CD4-positive, alpha-beta T cell (primary cell): ENCODE results near the gene REXO4. TPM values are rescaled to one million over a fixed set of nuclear protein-coding genes. Genes with fewer than 3 reads are reported as not detected.

Source experiments
- ATAC-seq: fragments of 200-7000 bp; cut with Tn5 transposase; one replicate; pipeline ENCODE4 v1.10.0; 2022; ENCODE audit warnings: mild to moderate bottlenecking; ENCODE audit not compliant: poor library complexity
- CTCF ChIA-PET: fragments of 350-600 bp; sonication (Branson Sonifier 250); formaldehyde crosslinking; loops from one replicate; lab custom pipeline; 2021; ENCODE audit warnings: antibody characterized with exemption, inconsistent platforms; lab: Charles Lee
- POLR2A ChIA-PET: fragments of 350-600 bp; sonication (Branson Sonifier 250); formaldehyde crosslinking; loops from one replicate; lab custom pipeline; 2021; ENCODE audit warnings: antibody characterized with exemption, inconsistent platforms; lab: Charles Lee
- DNase-seq, 14 experiments: peaks; one replicate each; pipeline ENCODE4 v3.0.0-alpha.2; 2013 to 2020; ENCODE audit warnings: mixed read lengths in 2 of 14
- H3K27ac ChIP-seq, 2 donors: one replicate each; pipeline versions ENCODE4 v1.5.1 to v1.7.0; 2013; ENCODE audit warnings: low read length in 2 of 2, low read depth in 1 of 2, mild to moderate bottlenecking in 1 of 2
- H3K27me3 ChIP-seq, 2 experiments: 1 replicate in 1 of 2; 2 replicates in 1 of 2; pipeline versions ENCODE4 v1.6.1 to v1.7.0; 2013; ENCODE audit warnings: low read length in 2 of 2, control low read depth in 1 of 2, mild to moderate bottlenecking in 1 of 2, moderate library complexity in 1 of 2; ENCODE audit not compliant: insufficient read depth in 2 of 2, control insufficient read depth in 1 of 2
- H3K36me3 ChIP-seq: one replicate; pipeline ENCODE4 v1.6.1; 2013; ENCODE audit warnings: low read length, control low read depth; ENCODE audit not compliant: insufficient read depth
- H3K4me1 ChIP-seq: one replicate; pipeline ENCODE4 v1.6.1; 2013; ENCODE audit warnings: low read length, control low read depth; ENCODE audit not compliant: insufficient read depth
- H3K4me3 ChIP-seq: one replicate; pipeline ENCODE4 v1.5.1; 2013; ENCODE audit warnings: mild to moderate bottlenecking, low read length, moderate library complexity
- H3K9me3 ChIP-seq, 2 experiments: 1 replicate in 1 of 2; 2 replicates in 1 of 2; pipeline versions ENCODE4 v1.6.1 to v1.7.0; 2013; ENCODE audit warnings: low read length in 2 of 2, mild to moderate bottlenecking in 2 of 2, control low read depth in 1 of 2, moderate library complexity in 1 of 2; ENCODE audit not compliant: control insufficient read depth in 1 of 2, insufficient read depth in 1 of 2
- H3K27ac Mint-ChIP-seq: one replicate; pipeline ENCODE4 v1.8.0; 2020; ENCODE audit warnings: mixed read lengths
- H3K27me3 Mint-ChIP-seq: one replicate; pipeline ENCODE4 v1.8.0; 2021; ENCODE audit warnings: mixed read lengths
- H3K36me3 Mint-ChIP-seq: one replicate; pipeline ENCODE4 v1.8.0; 2021; ENCODE audit warnings: low read depth, mixed read lengths
- H3K4me1 Mint-ChIP-seq: one replicate; pipeline ENCODE4 v1.8.0; 2021; ENCODE audit warnings: low read depth, mixed read lengths
- H3K4me3 Mint-ChIP-seq: one replicate; pipeline ENCODE4 v1.8.0; 2020; ENCODE audit warnings: mild to moderate bottlenecking, mixed read lengths
- H3K9me3 Mint-ChIP-seq: one replicate; pipeline ENCODE4 v1.8.0; 2020; ENCODE audit warnings: mixed read lengths
- CTCF ChIP-seq: fragments of 200-600 bp; IDR thresholded peaks from one replicate; pipeline ENCODE4 v1.8.0; 2022; ENCODE audit warnings: antibody characterized with exemption, mild to moderate bottlenecking
- intact Hi-C, 2 experiments: fragments of 100-400 bp; cut with DNase I in 1 of 2; cut with micrococcal nuclease in 1 of 2; formaldehyde crosslinking; loops; one replicate each; pipeline versions ENCODE4 v1.15.1 to v1.9.0; 2023 to 2025; cut with DNase I, micrococcal nuclease
- total RNA-seq, 174 experiments: library from RNA in 2 of 174; stranded (reverse) in 2 of 174; gene quantifications; one replicate each; pipeline ENCODE4 v1.2.3 and lab custom pipeline; 2021 to 2026

Gene REXO4
- total RNA-seq, 2 experiments from 2014 or later, result 17.3 to 18.5 TPM

GRCh38 chr9:133456409-133456808, 38.6 kb upstream of the REXO4 start:
- ATAC-seq, result no peak
- Mint-ChIP-seq H3K36me3 (peaks cover 4% of the 10 kb centered on the region), H3K4me3 (no peak overlapping the region), H3K27ac (no peak overlapping the region), H3K27me3 (no peaks in the 10 kb centered on the region), H3K9me3 (no peaks in the 10 kb centered on the region), H3K4me1 (peaks cover 19% of the 10 kb centered on the region)
- Histone ChIP-seq H3K4me3 (no peak overlapping the region), H3K27me3 (peaks cover 0 to 2% of the 10 kb centered on the region in 2 experiments), H3K4me1 (peaks cover 18% of the 10 kb centered on the region), H3K36me3 (no peaks in the 10 kb centered on the region), H3K27ac (no peak overlapping the region), H3K9me3 (peaks cover 0 to 3% of the 10 kb centered on the region in 2 experiments)
- TF ChIP-seq CTCF, result no peak
- no peak for DNase-seq
- ChIA-PET CTCF (interaction anchor here (0.9 kb wide), 1 partner anchor 26 kb away, joined by 3 read pairs; no protein-coding TSS in a partner anchor), POLR2A (interaction anchor here (0.5 kb wide), 1 partner anchor 425 kb away, joined by 3 read pairs; no protein-coding TSS in a partner anchor)
- intact Hi-C loops, result no loop called here

- ChIA-PET POLR2A (interaction anchor here (0.5 kb wide), 1 partner anchor 425 kb away, joined by 3 read pairs; no protein-coding TSS in a partner anchor), CTCF (interaction anchor here (0.9 kb wide), 1 partner anchor 26 kb away, joined by 3 read pairs; no protein-coding TSS in a partner anchor)
- Histone ChIP-seq H3K27me3 (peaks cover 0 to 2% of the 10 kb centered on the region in 2 experiments), H3K9me3 (peaks cover 0 to 3% of the 10 kb centered on the region in 2 experiments), H3K36me3 (no peaks in the 10 kb centered on the region), H3K4me3 (no peak overlapping the region), H3K27ac (no peak overlapping the region), H3K4me1 (peaks cover 18% of the 10 kb centered on the region)
- intact Hi-C loops, result no loop called here
- Mint-ChIP-seq H3K27me3 (no peaks in the 10 kb centered on the region), H3K4me1 (peaks cover 15% of the 10 kb centered on the region), H3K36me3 (peaks cover 4% of the 10 kb centered on the region), H3K9me3 (no peaks in the 10 kb centered on the region), H3K4me3 (no peak overlapping the region), H3K27ac (no peak overlapping the region)
- TF ChIP-seq CTCF, result no peak
- ATAC-seq, result no peak
- no peak for DNase-seq
Observed at GRCh38 chr9:133455936-133456335, 38.1 kb upstream of the REXO4 start.

GRCh38 chr9:133454943-133455673, 37.3 kb upstream of the REXO4 start:
- Mint-ChIP-seq H3K4me3 (no peak overlapping the region), H3K9me3 (no peaks in the 10 kb centered on the region), H3K36me3 (peaks cover 4% of the 10 kb centered on the region), H3K27me3 (no peaks in the 10 kb centered on the region), H3K4me1 (peaks cover 9% of the 10 kb centered on the region), H3K27ac (no peak overlapping the region)
- no peak for TF ChIP-seq CTCF
- Histone ChIP-seq H3K4me1 (peaks cover 11% of the 10 kb centered on the region), H3K4me3 (no peak overlapping the region), H3K9me3 (peaks cover 0 to 3% of the 10 kb centered on the region in 2 experiments), H3K36me3 (no peaks in the 10 kb centered on the region), H3K27me3 (peaks cover 0 to 2% of the 10 kb centered on the region in 2 experiments), H3K27ac (no peak overlapping the region)
- intact Hi-C loops, result no loop called here
- ATAC-seq (no peak), DNase-seq (no peak)
- ChIA-PET POLR2A (no interaction called here), CTCF (no interaction called here)
